GM12891 (cell line): ENCODE data around the gene CBS.

ENCODE experiments used
- POLR2A ChIP-seq: IDR thresholded peaks from 2 replicates; pipeline ENCODE4 v1.6.1; 2011; ENCODE audit warnings: low read depth, low read length, control low read depth
- POLR2AphosphoS5 ChIP-seq: IDR thresholded peaks from 2 replicates; pipeline ENCODE4 v1.6.1; 2011; ENCODE audit warnings: low read depth, low read length, control low read depth
- POU2F2 ChIP-seq: IDR thresholded peaks from 2 replicates; pipeline ENCODE4 v1.6.1; 2011; ENCODE audit warnings: low read depth, mild to moderate bottlenecking, control low read depth, low read length, moderate library complexity
- SPI1 ChIP-seq: IDR thresholded peaks from 2 replicates; pipeline ENCODE4 v1.6.1; 2011; ENCODE audit warnings: low read depth, low read length, control low read depth
- TAF1 ChIP-seq: IDR thresholded peaks from 2 replicates; pipeline ENCODE4 v1.6.1; 2011; ENCODE audit warnings: low read depth, low read length, control low read depth

DNA sequence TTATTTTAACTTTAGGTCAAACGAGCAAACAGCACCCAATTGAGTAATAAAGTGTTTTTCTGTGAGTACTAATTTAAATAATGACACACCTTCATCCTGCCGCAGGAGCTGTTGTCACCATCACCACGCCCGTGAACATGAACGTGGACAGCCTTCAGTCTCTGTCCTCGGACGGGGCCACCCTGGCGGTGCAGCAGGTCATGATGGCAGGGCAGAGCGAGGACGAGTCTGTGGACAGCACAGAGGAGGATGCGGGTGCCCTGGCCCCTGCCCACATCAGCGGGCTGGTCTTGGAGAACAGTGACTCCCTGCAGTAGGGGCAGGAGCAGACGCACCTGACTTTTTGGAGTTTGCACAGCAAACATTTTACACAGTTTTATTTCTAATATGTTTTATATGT lies 45.9 kb downstream of the CBS start:
- TF ChIP-seq TAF1: no peak
- TF ChIP-seq POLR2A: no peak
- no peak for TF ChIP-seq POLR2AphosphoS5
- no peak for TF ChIP-seq SPI1
- no peak for TF ChIP-seq POU2F2
